Activated T-helper 1 cell treated with anti-CD3 and anti-CD28 coated beads, Interleukin-12 subunit alpha, Interleukin-12 subunit beta, Interleukin-2, Interleukin-4 antibody, amounts not matched to agents 30 ng/mL and 10 ng/mL and 1 ng/mL, durations not matched to agents 14 hours and 24 hours and 36 hours (primary cell): Measurements from ENCODE around the gene MAP2K7. TPM values are rescaled to one million over a fixed set of nuclear protein-coding genes. Genes with fewer than 3 reads are reported as not detected.
"Not testable (repeated sequence)": the region's sequence is repeated elsewhere in the genome, so short reads cannot be mapped to it uniquely, and the experiment has no call there.

Experiments used
- DNase-seq: peaks from one replicate; pipeline ENCODE4 v3.0.0; 2021; ENCODE audit warnings: low spot score
- H3K27ac Mint-ChIP-seq: one replicate; pipeline ENCODE4 v1.8.0; 2021; ENCODE audit warnings: mild to moderate bottlenecking, mixed read lengths
- H3K27me3 Mint-ChIP-seq: one replicate; pipeline ENCODE4 v1.8.0; 2022; ENCODE audit warnings: mild to moderate bottlenecking, moderate library complexity, mixed read lengths; ENCODE audit not compliant: insufficient read depth
- H3K36me3 Mint-ChIP-seq: one replicate; pipeline ENCODE4 v1.8.0; 2021; ENCODE audit warnings: low read depth, mixed read lengths
- H3K4me1 Mint-ChIP-seq: one replicate; pipeline ENCODE4 v1.8.0; 2021; ENCODE audit warnings: low read depth, mixed read lengths
- H3K4me3 Mint-ChIP-seq: one replicate; pipeline ENCODE4 v1.8.0; 2021; ENCODE audit warnings: mild to moderate bottlenecking, moderate library complexity, mixed read lengths
- H3K9me3 Mint-ChIP-seq: one replicate; pipeline ENCODE4 v1.8.0; 2021; ENCODE audit warnings: mixed read lengths
- intact Hi-C: fragments of 100-400 bp; cut with micrococcal nuclease; formaldehyde crosslinking; loops from one replicate; pipeline ENCODE4 v1.15.1; 2024
- total RNA-seq: library from RNA; stranded (reverse); gene quantifications from 2 replicates; pipeline ENCODE4 v1.2.3, GENCODE V29; 2022

Gene MAP2K7
- total RNA-seq, 1 donor from 2014 or later: 47.6 TPM

- H3K36me3 Mint-ChIP-seq, H3K9me3 Mint-ChIP-seq, H3K27ac Mint-ChIP-seq, DNase-seq, intact Hi-C loops: not testable (repeated sequence)
- peaks cover 15% of the 10 kb centered on the region for H3K27me3 Mint-ChIP-seq
- peaks cover 22% of the 10 kb centered on the region for H3K4me1 Mint-ChIP-seq
- H3K4me3 Mint-ChIP-seq: peak overlapping the region; percentile 49
These were observed 14.5 kb downstream of the MAP2K7 start for GRCh38 chr19:7918062-7918614.

GRCh38 chr19:7918615-7919421 lies 15.1 kb downstream of the MAP2K7 start:
- intact Hi-C loops: no loop called here
- Mint-ChIP-seq H3K36me3 (peaks cover 2% of the 10 kb centered on the region), H3K27ac (no peak overlapping the region), H3K4me1 (peaks cover 22% of the 10 kb centered on the region), H3K27me3 (peaks cover 15% of the 10 kb centered on the region), H3K4me3 (peak overlapping the region; percentile 86), H3K9me3 (no peaks in the 10 kb centered on the region)
- no peak for DNase-seq

- intact Hi-C loops: loop anchor here (1.0 to 2.0 kb wide), 8 partner anchors 17 to 723 kb away; partner anchors contain the start of genes MAP2K7, STXBP2 and TIMM44
- Mint-ChIP-seq H3K4me3 (peak within 1 kb of the TSS; percentile 86), H3K4me1 (peaks cover 22% of the 10 kb centered on the region), H3K36me3 (peaks cover 2% of the 10 kb centered on the region), H3K9me3 (no peaks in the 10 kb centered on the region), H3K27me3 (peaks cover 18% of the 10 kb centered on the region), H3K27ac (peak within 1 kb of the TSS; percentile 93)
- DNase-seq: peak; percentile 96
These were observed 16.2 kb downstream of the MAP2K7 start, which contains the start of gene SNAPC2 for GRCh38 chr19:7919610-7920518. Gene SNAPC2 (plus strand): TSS chr19:7920338. CDS start chr19:7920367, 29 bp downstream.

DNA sequence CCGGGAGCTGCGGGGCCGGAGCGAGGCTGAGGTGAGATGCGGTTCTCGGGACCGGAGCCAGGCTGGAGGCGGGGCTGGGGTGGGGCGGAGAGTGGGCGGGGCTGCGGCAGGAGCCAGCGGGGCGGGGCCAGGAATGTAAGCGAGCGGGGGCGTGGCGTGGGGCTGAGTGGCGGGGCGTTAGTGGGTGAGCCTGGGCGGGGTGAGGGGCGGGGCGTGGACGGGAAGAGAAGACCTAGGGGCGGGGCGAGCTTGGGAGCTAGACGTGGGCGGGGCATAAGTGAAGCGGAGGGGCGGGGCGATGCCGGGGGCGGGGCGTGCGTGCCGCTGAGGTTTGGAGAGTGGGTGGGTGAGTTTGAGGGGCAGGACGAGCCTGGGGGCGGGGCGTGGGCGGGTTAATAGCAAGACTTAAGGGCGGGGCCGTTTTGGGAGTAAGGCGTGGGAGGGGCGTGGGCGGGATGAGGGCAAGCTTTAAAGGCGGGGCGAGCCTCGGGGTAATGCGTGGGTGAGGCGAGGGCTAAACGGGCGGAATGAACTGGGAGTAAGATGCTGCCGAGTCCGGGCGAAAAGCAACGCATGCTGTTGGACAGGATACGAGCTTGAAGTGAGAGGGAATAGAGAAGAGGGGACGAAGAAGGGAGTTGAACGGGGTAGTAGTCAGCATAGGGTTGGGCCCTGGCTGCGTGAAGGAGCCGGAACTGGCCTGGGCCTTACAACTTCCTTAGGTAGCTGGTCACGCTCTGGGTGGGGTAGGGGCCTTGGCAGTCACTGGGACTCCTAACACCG lies 17.0 kb downstream of the MAP2K7 start:
- Mint-ChIP-seq H3K4me3 (peak overlapping the region; percentile 86), H3K36me3 (peaks cover 2% of the 10 kb centered on the region), H3K4me1 (peaks cover 22% of the 10 kb centered on the region), H3K27ac (peak overlapping the region; percentile 93), H3K27me3 (peaks cover 12% of the 10 kb centered on the region), H3K9me3 (no peaks in the 10 kb centered on the region)
- peak; percentile 92 for DNase-seq
- intact Hi-C loops: loop anchor here (1.0 to 2.0 kb wide), 8 partner anchors 17 to 724 kb away; partner anchors contain the start of genes MAP2K7, STXBP2 and TIMM44

GRCh38 chr19:7921302-7921966 lies 17.8 kb downstream of the MAP2K7 start:
- Mint-ChIP-seq H3K36me3 (peaks cover 3% of the 10 kb centered on the region), H3K9me3 (no peaks in the 10 kb centered on the region), H3K4me3 (peak overlapping the region; percentile 86), H3K4me1 (peaks cover 24% of the 10 kb centered on the region), H3K27ac (peak overlapping the region; percentile 93), H3K27me3 (peaks cover 12% of the 10 kb centered on the region)
- no peak for DNase-seq
- intact Hi-C loops: loop anchor here (2.0 kb wide), 1 partner anchor 725 kb away; no protein-coding TSS in a partner anchor

GRCh38 chr19:7921967-7922835 lies 18.5 kb downstream of the MAP2K7 start:
- intact Hi-C loops: loop anchor here (2.0 kb wide), 1 partner anchor 725 kb away; no protein-coding TSS in a partner anchor
- no peak overlapping the region for H3K27ac Mint-ChIP-seq
- no peak for DNase-seq
- no peaks in the 10 kb centered on the region for H3K9me3 Mint-ChIP-seq
- H3K27me3 Mint-ChIP-seq: peaks cover 12% of the 10 kb centered on the region
- H3K4me3 Mint-ChIP-seq: peak overlapping the region; percentile 86
- H3K36me3 Mint-ChIP-seq: peaks cover 5% of the 10 kb centered on the region
- H3K4me1 Mint-ChIP-seq: peaks cover 26% of the 10 kb centered on the region

- Mint-ChIP-seq H3K27me3 (peaks cover 12% of the 10 kb centered on the region), H3K36me3 (peaks cover 5% of the 10 kb centered on the region), H3K4me3 (no peak overlapping the region), H3K27ac (no peak overlapping the region), H3K4me1 (peaks cover 26% of the 10 kb centered on the region), H3K9me3 (no peaks in the 10 kb centered on the region)
- intact Hi-C loops: no loop called here
- no peak for DNase-seq
These were observed 19.1 kb downstream of the MAP2K7 start for GRCh38 chr19:7922836-7923195.

GRCh38 chr19:7923295-7924191 lies 19.9 kb downstream of the MAP2K7 start:
- no peak overlapping the region for H3K27ac Mint-ChIP-seq
- no peaks in the 10 kb centered on the region for H3K9me3 Mint-ChIP-seq
- no peak overlapping the region for H3K4me3 Mint-ChIP-seq
- H3K27me3 Mint-ChIP-seq: peaks cover 9% of the 10 kb centered on the region
- H3K36me3 Mint-ChIP-seq: peaks cover 7% of the 10 kb centered on the region
- peaks cover 29% of the 10 kb centered on the region for H3K4me1 Mint-ChIP-seq
- intact Hi-C loops: loop anchor here (2.0 kb wide), 1 partner anchor 71 kb away; no protein-coding TSS in a partner anchor
- no peak for DNase-seq

- Mint-ChIP-seq H3K27me3 (peaks cover 9% of the 10 kb centered on the region), H3K4me1 (peaks cover 35% of the 10 kb centered on the region), H3K9me3 (no peaks in the 10 kb centered on the region), H3K4me3 (peak overlapping the region; percentile 60), H3K27ac (peak overlapping the region; percentile 44), H3K36me3 (peaks cover 7% of the 10 kb centered on the region)
- no peak for DNase-seq
- intact Hi-C loops: loop anchor here (2.0 kb wide), 1 partner anchor 71 kb away; no protein-coding TSS in a partner anchor
These were observed 20.6 kb downstream of the MAP2K7 start for GRCh38 chr19:7924241-7924640.

- Mint-ChIP-seq H3K36me3 (peaks cover 7% of the 10 kb centered on the region), H3K9me3 (no peaks in the 10 kb centered on the region), H3K27me3 (peaks cover 7% of the 10 kb centered on the region), H3K4me1 (peaks cover 30% of the 10 kb centered on the region), H3K4me3 (no peak overlapping the region), H3K27ac (no peak overlapping the region)
- intact Hi-C loops: loop anchor here (2.0 kb wide), 1 partner anchor 72 kb away; no protein-coding TSS in a partner anchor
- DNase-seq: no peak
These were observed 21.0 kb downstream of the MAP2K7 start for GRCh38 chr19:7924651-7925170.
